Spleen (tissue), 11 donors: ENCODE measurements around the gene LRRC8D. TPM values are rescaled to one million over a fixed set of nuclear protein-coding genes. Genes with fewer than 3 reads are reported as not detected.

Source experiments
- DNase-seq: peaks from one replicate; pipeline ENCODE4 v3.0.0-alpha.2; 2020
- H3K27ac ChIP-seq, 8 donors: fragments of 200-600 bp; sonication (generic) in 7 of 8; 1 replicate in 4 of 8; 2 replicates in 4 of 8; pipeline versions ENCODE4 v1.5.0 to v1.8.0; 2016 to 2021; ENCODE audit warnings: inconsistent platforms in 4 of 8, mild to moderate bottlenecking in 4 of 8, moderate library complexity in 1 of 8
- H3K27me3 ChIP-seq, 7 donors: fragments of 200-600 bp; sonication (generic) in 6 of 7; replicated peaks in 1 of 7; 1 replicate in 4 of 7; 2 replicates in 3 of 7; pipeline versions ENCODE4 v1.5.0 to v1.8.0; 2016 to 2021; ENCODE audit warnings: inconsistent platforms in 3 of 7, mild to moderate bottlenecking in 1 of 7
- H3K36me3 ChIP-seq, 6 donors: fragments of 200-600 bp; sonication (generic) in 5 of 6; 1 replicate in 4 of 6; 2 replicates in 2 of 6; pipeline versions ENCODE4 v1.5.0 to v1.8.0; 2016 to 2021; ENCODE audit warnings: inconsistent platforms in 2 of 6
- H3K4me1 ChIP-seq, 6 donors: fragments of 200-600 bp; sonication (generic) in 5 of 6; 1 replicate in 3 of 6; 2 replicates in 3 of 6; pipeline versions ENCODE4 v1.5.0 to v1.8.0; 2016 to 2021; ENCODE audit warnings: inconsistent platforms in 3 of 6
- H3K4me3 ChIP-seq, 8 donors: fragments of 200-600 bp; sonication (generic) in 7 of 8; 1 replicate in 4 of 8; 2 replicates in 4 of 8; pipeline versions ENCODE4 v1.5.0 to v1.8.0; 2016 to 2021; ENCODE audit warnings: inconsistent platforms in 4 of 8, mild to moderate bottlenecking in 4 of 8, moderate library complexity in 2 of 8
- H3K9me3 ChIP-seq, 8 donors: fragments of 200-600 bp; sonication (generic) in 7 of 8; 1 replicate in 4 of 8; 2 replicates in 4 of 8; pipeline versions ENCODE4 v1.5.0 to v1.8.0; 2016 to 2021; ENCODE audit warnings: inconsistent platforms in 4 of 8
- CTCF ChIP-seq, 11 experiments: fragments of 200-600 bp in 7 of 11; fragments of 450-650 bp in 4 of 11; sonication (generic) in 4 of 11; IDR thresholded peaks in 8 of 11; conservative IDR thresholded peaks in 3 of 11; 1 replicate in 7 of 11; 2 replicates in 4 of 11; pipeline versions ENCODE4 v1.4.0 to v1.8.0; 2016 to 2021; ENCODE audit warnings: antibody characterized with exemption in 11 of 11, inconsistent platforms in 4 of 11, mild to moderate bottlenecking in 1 of 11
- POLR2A ChIP-seq, 3 donors: fragments of 450-650 bp; IDR thresholded peaks; one replicate each; pipeline ENCODE4 v1.5.1; 2017; ENCODE audit warnings: antibody characterized with exemption in 3 of 3, mild to moderate bottlenecking in 1 of 3
- POLR2AphosphoS5 ChIP-seq, 3 donors: sonication (generic); formaldehyde crosslinking; IDR thresholded peaks; one replicate each; pipeline ENCODE4 v1.5.1; 2017; ENCODE audit warnings: antibody characterized with exemption in 3 of 3
- WGBS, 5 donors: extraction: QIAGEN DNeasy Blood & Tissue Kit in 3 of 5; methylation state at CpG; one replicate each; pipeline versions ENCODE4 v1.1.5 to v1.1.7; 2013 to 2018; 5-methylcytosine and 5-hydroxymethylcytosine counted together
- intact Hi-C: fragments of 100-400 bp; cut with DNase I; formaldehyde crosslinking; loops from one replicate; pipeline ENCODE4 v1.15.0; 2023; ENCODE audit warnings: low total_unique reads
- polyA plus RNA-seq, 3 donors: library from polyadenylated mRNA; stranded (reverse); fragments of 200-250 nt; gene quantifications; one replicate each; pipeline ENCODE4 v1.2.1, GENCODE V29; 2013
- total RNA-seq, 7 donors: library from RNA; depleted of rRNA in 3 of 7; stranded (reverse); fragments of >200 nt in 3 of 7; fragmentation: NEBNext Ultra II Directional in 4 of 7; extraction: Animal tissue kit (Norgen Biotek cat#: 25700) in 4 of 7; gene quantifications; one replicate each; pipeline versions ENCODE4 v1.1.0 to v1.2.1, GENCODE V29; 2016 to 2021
- donor health status: healthy with polysubstance abuse.
- donor health status: DM: no; HTN: no; CAD: no; lungs with moderate emphysema.
- donor health status: DM: no; HTN: no; CAD: no.
- donor health status: Bipolar disorder and iron deficiency.
- donor health status: healthy.
- donor health status: DM: no; HTN: no; CAD: no.
- donor health status: DM: yes; HTN: yes; CAD: no.

LRRC8D gene
- total and polyA plus RNA-seq, 10 donors, result 12.8 to 42.0 (median 34.5) TPM

- Histone ChIP-seq H3K4me1 (peaks cover 0 to 51% (median 15%) of the 10 kb centered on the region in 6 donors), H3K4me3 (no peak overlapping the region), H3K27me3 (no peaks in the 10 kb centered on the region), H3K27ac (peak overlapping the region; percentile 5 to 65 (median 42)), H3K9me3 (no peaks in the 10 kb centered on the region), H3K36me3 (peaks cover 0 to 50% (median 0%) of the 10 kb centered on the region in 6 donors)
- 75 to 86% (median 83%) methylated on average over 3 of the region's 3 CpGs for WGBS, 5 donors
- intact Hi-C loops, result no loop called here
- TF ChIP-seq CTCF (IDR thresholded peaks at IDR 0.05 in 8 of 11, conservative IDR thresholded peaks at IDR 0.05 in 3 of 11) (no peak), POLR2AphosphoS5 (IDR thresholded peaks at IDR 0.05) (no peak), POLR2A (IDR thresholded peaks at IDR 0.05) (no peak)
- no peak for DNase-seq
Observed at GRCh38 chr1:89863165-89863830, 42.5 kb downstream of the LRRC8D start.

GRCh38 chr1:89865498-89866382 is 44.9 kb downstream of the LRRC8D start:
- TF ChIP-seq CTCF (IDR thresholded peaks at IDR 0.05 in 8 of 11, conservative IDR thresholded peaks at IDR 0.05 in 3 of 11) (no peak), POLR2A (IDR thresholded peaks at IDR 0.05) (no peak), POLR2AphosphoS5 (IDR thresholded peaks at IDR 0.05) (no peak)
- H3K4me3 ChIP-seq, result no peak overlapping the region
- DNase-seq, result no peak
- H3K4me1 ChIP-seq, result peaks cover 0 to 57% (median 15%) of the 10 kb centered on the region in 6 donors
- peaks cover 0 to 57% (median 15%) of the 10 kb centered on the region in 6 donors for H3K36me3 ChIP-seq
- H3K27me3 ChIP-seq, result no peaks in the 10 kb centered on the region
- no peaks in the 10 kb centered on the region for H3K9me3 ChIP-seq
- intact Hi-C loops, result no loop called here
- peak overlapping the region in 5 of 8 donors; percentile 12 to 44 (median 23) for H3K27ac ChIP-seq
- 77 to 86% (median 81%) methylated on average over 4 of the region's 4 CpGs for WGBS, 5 donors

- Histone ChIP-seq H3K27ac (peak overlapping the region in 5 of 8 donors; percentile 12 to 44 (median 23)), H3K4me1 (peaks cover 0 to 65% (median 18%) of the 10 kb centered on the region in 6 donors), H3K4me3 (no peak overlapping the region), H3K27me3 (no peaks in the 10 kb centered on the region), H3K36me3 (peaks cover 0 to 51% (median 15%) of the 10 kb centered on the region in 6 donors), H3K9me3 (no peaks in the 10 kb centered on the region)
- no peak for DNase-seq
- TF ChIP-seq POLR2A (IDR thresholded peaks at IDR 0.05) (no peak), CTCF (IDR thresholded peaks at IDR 0.05 in 8 of 11, conservative IDR thresholded peaks at IDR 0.05 in 3 of 11) (no peak), POLR2AphosphoS5 (IDR thresholded peaks at IDR 0.05) (no peak)
- 96 to 100% (median 97%) methylated on average over 7 of the region's 7 CpGs for WGBS, 5 donors
- intact Hi-C loops, result no loop called here
Observed at GRCh38 chr1:89866568-89866967, 45.7 kb downstream of the LRRC8D start.

GRCh38 chr1:89870998-89871397 is 50.2 kb downstream of the LRRC8D start:
- no peak overlapping the region for H3K4me3 ChIP-seq
- TF ChIP-seq POLR2A (IDR thresholded peaks at IDR 0.05) (no peak), CTCF (IDR thresholded peaks at IDR 0.05 in 8 of 11, conservative IDR thresholded peaks at IDR 0.05 in 3 of 11) (no peak), POLR2AphosphoS5 (IDR thresholded peaks at IDR 0.05) (no peak)
- peaks cover 0 to 44% (median 15%) of the 10 kb centered on the region in 6 donors for H3K36me3 ChIP-seq
- H3K9me3 ChIP-seq, result no peaks in the 10 kb centered on the region
- peaks cover 0 to 55% (median 3%) of the 10 kb centered on the region in 6 donors for H3K4me1 ChIP-seq
- intact Hi-C loops, result no loop called here
- no peaks in the 10 kb centered on the region for H3K27me3 ChIP-seq
- H3K27ac ChIP-seq, result no peak overlapping the region
- no peak for DNase-seq
- WGBS, 5 donors, result 84 to 93% (median 89%) methylated on average over 3 of the region's 3 CpGs
